Raji (cell line): ENCODE measurements around the gene GDF2.

Experiments
- POLR2A ChIP-seq: IDR thresholded peaks from 2 replicates; pipeline ENCODE4 v1.6.1; 2011; ENCODE audit warnings: low read depth, low read length, control low read depth; ENCODE audit not compliant: insufficient read depth

Gene GDF2

GRCh38 chr10:47359626-47360418 lies 37.6 kb downstream of the GDF2 start:
- TF ChIP-seq POLR2A, result no peak

GRCh38 chr10:47360419-47361040 lies 38.3 kb downstream of the GDF2 start:
- no peak for TF ChIP-seq POLR2A

GRCh38 chr10:47361293-47361692 lies 39.0 kb downstream of the GDF2 start:
- TF ChIP-seq POLR2A, result no peak

- TF ChIP-seq POLR2A, result no peak
Observed at GRCh38 chr10:47362199-47362598, 39.9 kb downstream of the GDF2 start.

- TF ChIP-seq POLR2A, result no peak
Observed at GRCh38 chr10:47363781-47364180, 41.5 kb downstream of the GDF2 start.

GRCh38 chr10:47364366-47364765 lies 42.1 kb downstream of the GDF2 start:
- TF ChIP-seq POLR2A, result no peak

GRCh38 chr10:47364911-47365310 lies 42.7 kb downstream of the GDF2 start:
- no peak for TF ChIP-seq POLR2A

- TF ChIP-seq POLR2A, result no peak
Observed at GRCh38 chr10:47365431-47366180, 43.4 kb downstream of the GDF2 start.

- TF ChIP-seq POLR2A, result no peak
Observed at GRCh38 chr10:47366181-47366631, 44.0 kb downstream of the GDF2 start.

- TF ChIP-seq POLR2A, result no peak
Observed at GRCh38 chr10:47366731-47367460, 44.6 kb downstream of the GDF2 start.

- TF ChIP-seq POLR2A, result no peak
Observed at GRCh38 chr10:47367646-47368045, 45.4 kb downstream of the GDF2 start.

- no peak for TF ChIP-seq POLR2A
Observed at GRCh38 chr10:47368431-47369180, 46.4 kb downstream of the GDF2 start.

- TF ChIP-seq POLR2A, result no peak
Observed at GRCh38 chr10:47369251-47369894, 47.1 kb downstream of the GDF2 start.
